Upper lobe of left lung (tissue), 6 donors: Measurements from ENCODE around the gene TERC. TPM values are rescaled to one million over a fixed set of nuclear protein-coding genes. Genes with fewer than 3 reads are reported as not detected.

Experiments
- ATAC-seq, 2 donors: fragments of 200-7000 bp; cut with Tn5 transposase; one replicate each; pipeline ENCODE4 v1.9.1; 2022; ENCODE audit warnings: mild to moderate bottlenecking in 2 of 2, moderate library complexity in 2 of 2; ENCODE audit not compliant: low FRiP score in 2 of 2
- DNase-seq, 2 donors: peaks; one replicate each; pipeline ENCODE4 v3.0.0-alpha.2; 2019 to 2020
- H3K27ac ChIP-seq, 4 donors: fragments of 200-600 bp; sonication (generic); one replicate each; pipeline ENCODE4 v1.5.1; 2016 to 2019
- H3K27me3 ChIP-seq, 4 donors: fragments of 200-600 bp; sonication (generic); one replicate each; pipeline ENCODE4 v1.5.1; 2017 to 2019
- H3K36me3 ChIP-seq, 4 donors: fragments of 200-600 bp; sonication (generic); one replicate each; pipeline ENCODE4 v1.5.1; 2016 to 2019
- H3K4me1 ChIP-seq, 4 donors: fragments of 200-600 bp; sonication (generic); one replicate each; pipeline ENCODE4 v1.5.1; 2018 to 2019
- H3K4me3 ChIP-seq, 4 donors: fragments of 200-600 bp; sonication (generic); one replicate each; pipeline ENCODE4 v1.5.1; 2017 to 2019; ENCODE audit warnings: mild to moderate bottlenecking in 2 of 4, moderate library complexity in 1 of 4
- H3K9me3 ChIP-seq, 4 donors: fragments of 200-600 bp; sonication (generic); one replicate each; pipeline ENCODE4 v1.5.1; 2018 to 2019
- EP300 ChIP-seq, 4 donors: sonication (generic); formaldehyde crosslinking; IDR thresholded peaks; one replicate each; pipeline ENCODE4 v1.5.1; 2017; ENCODE audit warnings: antibody characterized with exemption in 4 of 4, control low read depth in 2 of 4
- POLR2A ChIP-seq, 4 donors: fragments of 450-650 bp; IDR thresholded peaks; one replicate each; pipeline ENCODE4 v1.5.1; 2016 to 2017; ENCODE audit warnings: antibody characterized with exemption in 4 of 4, mild to moderate bottlenecking in 2 of 4
- POLR2AphosphoS5 ChIP-seq, 2 donors: sonication (generic); formaldehyde crosslinking; IDR thresholded peaks; one replicate each; pipeline ENCODE4 v1.5.1; 2017; ENCODE audit warnings: antibody characterized with exemption in 2 of 2
- WGBS, 2 donors: methylation state at CpG; one replicate each; pipeline ENCODE4 v1.1.5; 2017 to 2018; 5-methylcytosine and 5-hydroxymethylcytosine counted together
- total RNA-seq, 6 donors: library from RNA; depleted of rRNA in 4 of 6; stranded (reverse); fragments of >200 nt in 4 of 6; gene quantifications; one replicate each; pipeline versions ENCODE4 v1.1.0 to v1.2.1, GENCODE V29; 2016 to 2021
- TF ChIP-seq, protein P1 (sequence below), 6 experiments: fragments of 450-650 bp in 4 of 6; fragments of 200-600 bp in 2 of 6; sonication (generic) in 2 of 6; IDR thresholded peaks; one replicate each; pipeline ENCODE4 v1.5.1; 2016 to 2019; ENCODE audit warnings: antibody characterized with exemption in 6 of 6
- donor health status: DM: no; HTN: no; CAD: no; lungs with moderate emphysema.
- donor health status: DM: no; HTN: yes; CAD: no; lungs with severe emphysema.

TERC gene
- total RNA-seq, 6 donors from 2014 or later, result 16.6 to 96.4 (median 41.9) TPM; not detected in 1

DNA sequence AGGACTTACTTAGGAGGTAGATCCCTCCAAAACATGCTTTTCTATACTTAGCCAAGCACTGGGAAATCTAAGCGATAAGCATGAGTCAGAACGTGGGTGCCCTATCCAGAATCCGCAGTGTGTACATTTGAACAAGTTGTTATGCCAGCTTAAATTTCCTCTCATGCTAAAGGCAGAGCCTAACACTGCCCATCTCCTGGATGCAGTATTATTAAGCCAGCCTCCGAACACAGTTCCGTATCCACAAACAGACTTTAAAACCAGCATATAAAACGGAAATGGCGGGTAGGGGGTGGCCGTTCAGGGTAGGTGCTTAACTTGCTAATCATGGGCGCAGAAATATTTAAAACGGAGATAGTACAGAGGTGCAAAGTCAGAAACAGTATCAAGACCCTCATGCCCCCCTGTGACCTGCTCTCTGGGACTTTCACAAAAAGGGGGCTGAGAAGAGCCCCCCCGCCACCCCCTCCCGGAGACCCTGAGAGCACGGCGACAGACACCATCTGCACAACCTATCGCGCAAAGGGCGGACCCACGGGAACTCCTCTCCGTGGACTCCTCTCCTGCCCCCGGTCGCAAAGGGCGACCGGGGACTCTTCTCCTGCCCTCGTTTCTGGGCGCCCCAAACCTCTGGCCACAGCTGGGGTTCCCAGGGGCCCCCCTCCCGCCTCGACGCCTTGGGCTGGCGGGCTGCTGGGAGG, 46.9 kb upstream of the TERC start:
- 8 to 16% methylated on average over 15 to 28 of the region's 29 CpGs for WGBS, 2 donors
- TF ChIP-seq, protein P1, sequence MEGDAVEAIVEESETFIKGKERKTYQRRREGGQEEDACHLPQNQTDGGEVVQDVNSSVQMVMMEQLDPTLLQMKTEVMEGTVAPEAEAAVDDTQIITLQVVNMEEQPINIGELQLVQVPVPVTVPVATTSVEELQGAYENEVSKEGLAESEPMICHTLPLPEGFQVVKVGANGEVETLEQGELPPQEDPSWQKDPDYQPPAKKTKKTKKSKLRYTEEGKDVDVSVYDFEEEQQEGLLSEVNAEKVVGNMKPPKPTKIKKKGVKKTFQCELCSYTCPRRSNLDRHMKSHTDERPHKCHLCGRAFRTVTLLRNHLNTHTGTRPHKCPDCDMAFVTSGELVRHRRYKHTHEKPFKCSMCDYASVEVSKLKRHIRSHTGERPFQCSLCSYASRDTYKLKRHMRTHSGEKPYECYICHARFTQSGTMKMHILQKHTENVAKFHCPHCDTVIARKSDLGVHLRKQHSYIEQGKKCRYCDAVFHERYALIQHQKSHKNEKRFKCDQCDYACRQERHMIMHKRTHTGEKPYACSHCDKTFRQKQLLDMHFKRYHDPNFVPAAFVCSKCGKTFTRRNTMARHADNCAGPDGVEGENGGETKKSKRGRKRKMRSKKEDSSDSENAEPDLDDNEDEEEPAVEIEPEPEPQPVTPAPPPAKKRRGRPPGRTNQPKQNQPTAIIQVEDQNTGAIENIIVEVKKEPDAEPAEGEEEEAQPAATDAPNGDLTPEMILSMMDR (IDR thresholded peaks at IDR 0.05), result no peak
- TF ChIP-seq EP300 (IDR thresholded peaks at IDR 0.05) (no peak), POLR2AphosphoS5 (IDR thresholded peaks at IDR 0.05) (no peak)
- peak overlapping the region; percentile 70 to 77 (median 74) for H3K27ac ChIP-seq
- DNase-seq (no peak), ATAC-seq (peak; percentile 30 to 53)
- no peaks in the 10 kb centered on the region for H3K27me3 ChIP-seq
- peaks cover 9 to 26% (median 26%) of the 10 kb centered on the region in 4 donors for H3K4me1 ChIP-seq
- H3K4me3 ChIP-seq, result peak overlapping the region; percentile 56 to 76 (median 65)
- no peaks in the 10 kb centered on the region for H3K36me3 ChIP-seq
- peaks cover 0 to 7% (median 0%) of the 10 kb centered on the region in 4 donors for H3K9me3 ChIP-seq

DNA sequence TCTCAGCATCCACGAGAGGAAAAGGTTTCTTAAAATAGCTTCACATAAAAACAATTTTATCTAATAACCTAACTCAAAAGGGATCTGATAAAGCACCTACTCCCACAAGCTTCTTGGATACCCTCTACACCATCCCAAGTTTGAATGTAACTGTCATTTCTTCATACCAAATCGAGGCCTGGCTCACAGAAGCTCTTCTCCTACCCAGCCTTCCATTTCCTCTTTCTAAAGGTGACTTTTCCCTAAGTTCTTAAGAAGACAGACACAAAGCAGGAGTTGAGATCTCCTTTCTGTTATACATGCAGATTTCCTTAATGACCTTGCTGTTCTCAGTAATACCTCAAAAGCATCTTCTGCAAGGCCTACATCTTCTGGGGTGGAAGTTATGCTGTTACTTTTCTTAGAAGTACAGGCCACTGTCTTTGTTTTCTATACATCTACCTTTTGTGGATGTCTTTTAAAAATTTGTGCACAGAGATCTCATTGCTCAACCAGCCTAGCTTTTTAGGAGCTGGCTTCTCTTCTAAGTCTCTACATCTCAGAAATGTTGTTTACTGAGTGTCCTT, 44.5 kb upstream of the TERC start:
- TF ChIP-seq POLR2A (IDR thresholded peaks at IDR 0.05) (no peak), EP300 (IDR thresholded peaks at IDR 0.05) (no peak), POLR2AphosphoS5 (IDR thresholded peaks at IDR 0.05) (no peak)
- TF ChIP-seq, protein P1 (IDR thresholded peaks at IDR 0.05), result no peak
- 45 to 46% methylated on average over 2 of the region's 2 CpGs for WGBS, 2 donors

DNA sequence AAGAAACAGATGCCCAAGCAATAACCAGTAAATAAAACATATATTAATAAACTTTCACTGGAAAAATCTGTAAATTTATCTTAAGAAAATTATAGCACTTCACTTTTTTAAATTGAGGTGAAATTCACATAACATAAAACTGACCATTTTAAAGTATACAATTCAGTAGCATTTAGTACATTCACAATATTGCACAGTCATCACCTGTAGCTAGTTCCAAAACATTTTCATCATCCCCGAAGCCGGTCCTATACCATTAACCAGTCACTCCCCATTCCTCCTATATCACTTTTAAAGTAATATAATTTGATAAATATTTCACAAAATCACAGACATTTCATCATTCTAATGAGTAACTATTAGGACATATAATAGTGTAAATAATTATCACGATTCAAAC, 39.8 kb upstream of the TERC start:
- Histone ChIP-seq H3K9me3 (no peaks in the 10 kb centered on the region), H3K4me3 (no peak overlapping the region), H3K4me1 (no peaks in the 10 kb centered on the region), H3K36me3 (no peaks in the 10 kb centered on the region), H3K27ac (no peak overlapping the region), H3K27me3 (no peaks in the 10 kb centered on the region)
- ATAC-seq (no peak), DNase-seq (no peak)
- TF ChIP-seq, protein P1 (IDR thresholded peaks at IDR 0.05), result no peak
- TF ChIP-seq POLR2A (IDR thresholded peaks at IDR 0.05) (no peak), EP300 (IDR thresholded peaks at IDR 0.05) (no peak), POLR2AphosphoS5 (IDR thresholded peaks at IDR 0.05) (no peak)
- 88 to 92% methylated on average over 3 of the region's 3 CpGs for WGBS, 2 donors

More for the DNA sequence above, 44.5 kb upstream of the TERC start:
- Histone ChIP-seq H3K27ac (no peak overlapping the region), H3K9me3 (no peaks in the 10 kb centered on the region), H3K27me3 (no peaks in the 10 kb centered on the region), H3K36me3 (no peaks in the 10 kb centered on the region), H3K4me3 (no peak overlapping the region), H3K4me1 (peaks cover 9 to 26% (median 26%) of the 10 kb centered on the region in 4 donors)
- ATAC-seq (no peak), DNase-seq (no peak)

DNA sequence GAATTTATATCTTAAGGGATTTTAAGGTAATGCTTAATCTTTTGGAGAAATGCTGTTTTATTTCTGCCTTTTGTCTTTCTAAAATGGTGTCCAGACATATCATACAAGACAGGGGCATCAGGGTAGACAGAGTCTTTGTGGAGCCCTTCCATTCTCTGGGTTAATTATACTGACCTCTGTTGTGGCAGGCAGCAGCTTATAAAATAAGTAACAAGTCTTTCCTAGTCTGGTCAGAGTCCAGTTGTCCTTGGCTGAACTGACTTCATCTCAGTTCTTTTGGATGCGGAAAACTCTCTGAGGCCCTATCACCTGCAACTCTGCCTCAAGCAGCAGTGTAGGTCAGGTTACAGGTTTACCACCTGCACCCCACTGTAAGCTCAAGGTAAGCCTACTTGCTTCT, 27.5 kb upstream of the TERC start:
- Histone ChIP-seq H3K27ac (no peak overlapping the region), H3K27me3 (no peaks in the 10 kb centered on the region), H3K36me3 (peaks cover 0 to 42% (median 4%) of the 10 kb centered on the region in 4 donors), H3K9me3 (no peaks in the 10 kb centered on the region), H3K4me3 (no peak overlapping the region), H3K4me1 (no peaks in the 10 kb centered on the region)
- ATAC-seq, result no peak
- WGBS, 2 donors, result 100% methylated on average over 1 of the region's 1 CpG
- DNase-seq, result no peak
- TF ChIP-seq POLR2A (IDR thresholded peaks at IDR 0.05) (no peak), EP300 (IDR thresholded peaks at IDR 0.05) (no peak)

DNA sequence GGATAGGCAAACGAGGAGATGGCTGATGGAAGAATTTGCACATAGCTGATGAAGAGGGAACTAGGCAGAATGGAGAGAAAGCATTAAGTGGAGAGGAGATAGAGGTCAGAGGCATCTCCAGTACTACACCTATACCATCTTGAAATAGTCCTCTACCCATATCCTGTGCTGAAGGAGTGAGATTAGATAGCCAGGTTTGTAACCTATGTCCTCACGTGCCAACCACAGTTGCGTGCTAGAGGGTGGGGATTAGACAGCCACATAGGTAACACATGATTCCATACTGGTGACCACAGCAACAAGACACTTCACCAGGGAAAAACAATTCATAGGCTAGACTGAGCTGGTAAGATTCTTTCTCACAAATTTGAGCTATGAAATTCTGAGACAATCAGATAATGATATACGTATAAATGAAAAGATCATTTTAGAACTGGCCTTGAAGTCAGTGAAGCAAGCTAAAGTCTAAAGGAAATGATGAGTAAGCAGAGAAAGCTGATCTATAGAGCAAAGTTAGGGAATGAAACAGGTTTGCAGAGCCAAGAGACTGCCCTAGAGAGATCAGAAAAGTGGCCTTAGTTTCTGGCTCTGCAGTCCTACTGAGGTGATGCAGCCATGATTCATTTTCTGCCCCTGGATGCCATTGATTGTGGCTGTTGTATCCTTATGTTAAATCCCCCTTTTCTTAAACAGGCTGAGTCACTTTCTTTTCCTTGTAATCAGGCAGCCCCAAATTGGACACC, 26.0 kb upstream of the TERC start:
- ATAC-seq (no peak), DNase-seq (no peak)
- no peaks in the 10 kb centered on the region for H3K27me3 ChIP-seq
- no peaks in the 10 kb centered on the region for H3K9me3 ChIP-seq
- H3K27ac ChIP-seq, result no peak overlapping the region
- TF ChIP-seq POLR2AphosphoS5 (IDR thresholded peaks at IDR 0.05), result no peak
- no peak for TF ChIP-seq EP300 (IDR thresholded peaks at IDR 0.05)
- TF ChIP-seq, protein P1 (IDR thresholded peaks at IDR 0.05), result no peak
- TF ChIP-seq POLR2A (IDR thresholded peaks at IDR 0.05), result no peak
- 88% methylated on average over 4 of the region's 4 CpGs for WGBS, 2 donors
- H3K36me3 ChIP-seq, result peaks cover 10 to 54% (median 14%) of the 10 kb centered on the region in 4 donors
- no peaks in the 10 kb centered on the region for H3K4me1 ChIP-seq
- H3K4me3 ChIP-seq, result no peak overlapping the region
